Brain pericyte (primary cell): Measurements from ENCODE around the gene DEPDC4.
A peak's percentile ranks its signal among the peaks of the same experiment; 100 is the strongest.
"Not testable (repeated sequence)": the region's sequence is repeated elsewhere in the genome, so short reads cannot be mapped to it uniquely, and the experiment has no call there.

ENCODE experiments used
- DNase-seq: peaks from one replicate; pipeline ENCODE4 v3.0.0-alpha.2; 2012; ENCODE audit warnings: low read depth, low spot score

DEPDC4 gene

GRCh38 chr12:100265107-100265506 is 1.8 kb downstream of the DEPDC4 start:
- not testable (repeated sequence) for DNase-seq

DNA sequence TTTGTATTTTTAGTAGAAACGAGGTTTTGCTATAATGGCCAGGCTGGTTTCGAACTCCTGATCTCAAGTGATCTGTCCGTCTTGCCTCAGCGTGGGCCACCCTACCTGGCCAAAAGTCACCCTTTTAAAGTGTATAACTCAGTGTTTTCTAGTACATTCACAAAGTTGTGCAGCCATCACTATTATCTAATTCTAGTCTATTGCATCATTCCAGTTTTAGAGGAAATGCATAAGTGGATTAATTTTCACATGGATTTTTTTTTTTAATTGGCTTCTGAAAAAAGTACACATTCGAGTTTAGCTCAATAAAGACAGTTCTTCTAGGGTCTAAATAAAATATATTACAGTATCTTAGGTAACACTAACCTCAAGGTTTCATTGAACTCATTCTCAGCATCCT is 3.7 kb downstream of the DEPDC4 start:
- no peak for DNase-seq

GRCh38 chr12:100258127-100258526 is 8.8 kb downstream of the DEPDC4 start:
- no peak for DNase-seq

DNA sequence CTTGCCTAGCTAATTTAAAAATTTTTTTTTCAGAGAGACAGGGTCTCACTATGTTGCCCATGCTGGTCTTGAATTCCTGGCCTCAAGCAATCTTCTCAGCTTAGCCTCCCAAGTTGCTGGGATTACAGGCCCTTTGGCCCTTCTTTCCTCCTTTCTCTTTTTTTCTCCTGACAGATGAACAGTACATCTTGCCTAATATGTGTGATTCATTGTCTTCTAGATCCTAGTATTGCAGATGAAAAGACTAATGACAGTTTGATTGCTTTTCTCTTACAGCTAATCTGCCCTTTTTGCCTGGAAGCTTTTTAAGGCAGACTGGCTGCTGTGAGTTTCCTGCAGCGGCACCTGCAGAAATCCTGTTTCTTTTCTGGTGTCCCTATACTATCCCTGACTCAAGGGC is 12.0 kb downstream of the DEPDC4 start:
- DNase-seq, result no peak

GRCh38 chr12:100253437-100253836 is 13.4 kb downstream of the DEPDC4 start:
- no peak for DNase-seq

DNA sequence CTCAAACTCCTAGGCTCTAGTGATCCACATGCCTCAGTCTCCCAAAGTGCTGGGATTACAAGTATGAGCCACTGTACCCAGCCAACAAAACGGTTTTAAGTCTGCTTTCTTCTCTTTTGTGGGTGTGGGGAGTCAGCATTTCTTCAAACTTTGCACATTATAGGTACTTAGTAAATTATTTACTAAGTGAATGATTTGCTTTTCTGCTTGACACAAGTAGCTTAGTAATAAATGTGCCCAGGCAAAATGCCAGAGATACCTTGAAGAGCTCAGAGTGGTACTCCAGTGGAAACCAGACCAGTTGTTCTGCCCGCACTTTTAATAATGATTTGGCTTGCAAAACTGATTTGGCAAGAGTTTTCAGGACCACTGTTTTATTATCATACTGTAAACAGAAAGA is 15.0 kb downstream of the DEPDC4 start:
- no peak for DNase-seq

DNA sequence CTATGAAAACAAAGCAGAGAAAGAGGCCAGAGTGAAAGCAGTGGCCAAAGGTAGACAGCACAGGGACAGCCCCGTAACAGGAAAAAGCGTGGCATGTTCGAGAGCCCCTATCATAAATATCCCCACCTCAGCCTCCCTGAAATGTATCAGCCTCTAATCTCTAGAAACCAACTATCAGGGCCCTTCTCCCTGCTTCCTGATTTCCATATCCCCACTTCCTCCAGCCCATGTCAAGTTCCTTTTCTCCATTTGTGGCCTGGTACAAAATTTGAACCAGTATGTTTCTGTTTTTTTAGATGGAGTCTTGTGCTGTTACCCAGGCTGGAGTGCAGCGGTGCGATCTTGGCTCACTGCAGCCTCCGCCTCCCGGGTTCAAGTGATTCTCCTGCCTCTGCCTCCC is 16.9 kb downstream of the DEPDC4 start:
- no peak for DNase-seq

DNA sequence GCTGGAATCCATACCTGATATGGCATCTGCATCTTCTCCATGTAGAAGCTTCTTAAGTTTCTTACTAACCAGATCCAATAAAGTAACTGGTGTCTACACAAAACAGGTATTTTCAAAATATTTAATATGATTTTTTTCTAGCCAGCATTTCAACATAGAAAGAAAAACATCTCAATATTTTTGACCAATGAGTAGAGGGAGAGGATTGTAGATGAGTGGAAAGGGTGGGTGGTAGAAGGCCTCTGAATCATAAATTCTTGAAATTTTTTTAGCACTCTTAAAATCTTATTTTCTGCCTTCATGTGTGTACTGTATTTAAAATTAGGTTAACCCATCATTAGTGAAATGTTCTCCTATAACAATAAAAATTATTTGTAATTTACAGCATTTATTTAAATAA is 18.0 kb downstream of the DEPDC4 start:
- no peak for DNase-seq

DNA sequence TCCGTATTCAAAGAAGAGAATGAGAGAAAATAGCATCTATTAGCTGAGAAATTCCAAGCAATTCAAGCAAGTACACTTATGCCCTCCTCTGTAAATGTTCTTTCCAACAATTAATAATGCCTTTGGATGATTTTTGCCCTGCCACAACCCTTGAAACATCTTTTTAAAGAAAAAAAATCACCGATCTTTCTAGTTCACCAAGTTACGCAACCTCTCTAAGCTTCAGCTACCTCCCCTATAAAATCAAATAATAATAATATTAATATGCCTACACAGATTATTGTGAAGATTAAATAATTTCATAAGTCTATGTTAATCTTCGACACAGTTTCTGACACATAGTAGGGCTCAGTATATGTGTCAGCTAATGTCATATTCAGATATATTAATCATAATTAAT is 19.1 kb downstream of the DEPDC4 start:
- no peak for DNase-seq

DNA sequence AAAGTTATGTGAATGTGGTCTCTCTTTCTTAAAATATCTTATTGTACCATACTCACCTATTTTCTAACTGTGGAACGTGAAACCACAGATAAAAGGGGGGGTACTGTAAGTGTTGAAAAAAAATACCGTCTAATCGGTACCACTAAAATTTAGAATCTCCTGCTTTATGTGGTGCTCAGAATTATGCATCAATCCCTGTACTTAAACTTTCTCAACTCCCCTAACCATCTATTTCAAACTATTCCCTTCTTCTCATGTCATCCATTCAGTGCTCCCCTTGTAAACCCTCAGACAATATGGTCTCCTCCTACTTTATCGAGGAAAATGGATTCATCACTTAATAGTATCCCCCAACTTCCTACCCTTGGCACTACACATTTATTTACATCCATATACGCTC is 23.7 kb downstream of the DEPDC4 start:
- DNase-seq, result no peak

GRCh38 chr12:100239589-100239988 is 27.3 kb downstream of the DEPDC4 start:
- no peak for DNase-seq

- no peak for DNase-seq
Observed at GRCh38 chr12:100238801-100239200, 28.1 kb downstream of the DEPDC4 start.

- DNase-seq, result peak; percentile 20
Observed at GRCh38 chr12:100234591-100235304, 32.1 kb downstream of the DEPDC4 start.

DNA sequence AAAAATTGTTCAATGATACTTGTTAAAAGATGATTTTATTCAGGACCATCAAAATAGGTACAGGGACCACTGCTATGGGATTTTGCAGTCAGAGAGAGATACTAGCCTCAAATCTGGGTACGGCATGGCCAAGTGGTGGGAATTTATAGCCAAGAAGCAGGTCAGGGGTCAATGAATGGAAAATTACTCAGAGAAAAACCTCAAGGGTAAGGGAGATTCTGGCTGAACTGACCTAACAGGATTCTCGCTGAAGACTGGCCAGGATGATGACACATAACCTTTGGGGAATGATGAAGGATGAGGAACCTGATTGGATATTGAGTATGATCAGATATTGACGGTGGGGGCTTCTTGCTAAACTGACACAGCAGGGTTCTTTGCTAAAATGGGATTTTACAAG is 32.7 kb downstream of the DEPDC4 start:
- DNase-seq, result no peak

- DNase-seq, result not testable (repeated sequence)
Observed at GRCh38 chr12:100231873-100232272, 35.0 kb downstream of the DEPDC4 start.

DNA sequence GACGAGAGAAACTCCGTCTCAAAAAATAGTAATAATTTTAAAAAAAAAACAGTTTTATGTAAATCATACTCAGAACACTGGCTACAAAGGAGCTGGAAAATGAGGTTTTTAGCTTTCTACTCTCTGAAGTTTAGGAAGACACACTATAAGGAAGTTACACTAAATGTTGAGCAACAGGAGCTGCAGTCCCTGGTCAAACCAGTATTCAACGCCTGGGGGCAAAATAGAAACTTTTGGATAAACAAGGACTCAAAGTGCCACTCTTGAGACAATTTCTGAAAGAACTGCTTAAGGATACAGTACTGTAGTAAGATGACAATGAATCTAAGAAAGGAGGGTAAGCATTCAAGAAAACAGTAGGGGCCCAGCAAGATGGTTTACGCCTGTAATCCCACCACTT is 37.0 kb downstream of the DEPDC4 start:
- no peak for DNase-seq

- DNase-seq, result no peak
Observed at GRCh38 chr12:100229036-100229635, 37.7 kb downstream of the DEPDC4 start.

- DNase-seq, result no peak
Observed at GRCh38 chr12:100225491-100225890, 41.4 kb downstream of the DEPDC4 start.

- not testable (repeated sequence) for DNase-seq
Observed at GRCh38 chr12:100222173-100222572, 44.7 kb downstream of the DEPDC4 start.

DNA sequence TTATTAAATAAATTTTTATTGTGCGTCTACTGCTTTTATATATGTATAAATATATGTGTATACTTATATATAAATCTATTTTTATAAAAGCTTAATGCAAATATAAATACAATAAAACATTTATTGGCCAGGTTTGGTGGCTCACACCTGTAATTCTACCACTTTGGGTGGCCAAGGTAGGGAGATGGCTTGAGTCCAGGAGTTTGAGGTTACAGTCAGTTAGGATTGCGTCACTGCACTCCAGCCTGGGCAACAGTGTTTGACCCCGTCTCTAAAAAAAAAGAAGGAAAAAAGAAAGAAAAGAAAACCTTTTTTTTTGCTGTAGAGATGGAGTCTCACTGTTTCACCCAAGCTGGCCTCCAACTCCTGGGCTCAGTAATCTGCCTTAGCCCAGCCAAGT is 45.4 kb downstream of the DEPDC4 start:
- DNase-seq, result no peak

DNA sequence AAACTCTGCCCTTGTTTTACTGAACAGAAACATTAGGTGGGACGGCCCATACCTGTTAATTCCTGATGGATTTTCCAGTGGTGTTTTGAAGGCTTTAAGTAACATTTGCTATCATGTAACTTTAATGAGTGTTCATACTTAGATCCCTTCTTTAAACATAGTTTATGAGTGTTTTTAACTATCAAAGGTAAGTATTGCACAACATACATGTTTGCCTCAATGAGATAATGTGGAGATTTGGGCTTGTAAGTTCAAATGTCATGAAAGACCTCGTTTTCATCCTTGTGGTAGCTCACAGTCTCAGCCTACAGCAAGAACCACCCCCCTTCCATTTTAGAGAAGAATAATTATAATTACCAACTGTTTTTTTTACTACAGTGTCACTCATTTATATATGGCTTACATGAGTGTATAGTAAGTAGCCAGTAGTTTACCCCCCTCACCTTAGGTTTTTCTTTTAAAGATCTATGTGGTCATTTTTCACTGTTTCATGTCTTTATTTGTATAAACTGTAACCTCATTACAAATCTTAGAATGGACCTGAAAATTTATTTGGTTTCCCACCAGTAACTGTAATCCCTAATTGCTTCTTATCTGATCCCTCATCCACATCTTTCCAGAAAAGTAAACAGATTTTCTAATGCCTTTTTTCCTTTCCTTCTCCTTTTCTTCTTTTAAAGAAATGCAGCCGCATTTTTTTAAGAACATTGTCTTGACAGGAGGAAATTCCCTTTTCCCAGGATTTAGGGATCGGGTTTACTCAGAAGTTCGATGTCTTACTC is 47.4 kb downstream of the DEPDC4 start:
- no peak for DNase-seq

DNA sequence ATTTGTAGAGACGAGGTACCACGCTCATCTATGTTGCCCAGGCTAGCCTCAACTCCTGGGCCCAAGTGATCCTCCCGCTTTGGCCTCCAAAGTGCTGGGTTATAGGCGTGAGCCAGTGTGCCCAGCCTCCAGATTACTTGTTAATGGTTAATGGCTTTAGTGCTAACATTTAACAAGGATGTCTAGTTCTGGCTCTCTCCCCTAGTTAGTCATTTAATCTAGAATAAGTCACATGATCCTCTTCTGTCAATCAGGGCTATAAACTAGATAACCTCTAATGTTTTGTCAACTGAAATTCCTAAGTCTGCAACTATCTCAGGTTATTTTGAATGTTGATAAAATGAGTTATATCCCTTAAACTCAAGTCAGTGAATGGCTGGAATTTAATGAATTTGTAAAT is 50.5 kb downstream of the DEPDC4 start:
- DNase-seq, result no peak

DNA sequence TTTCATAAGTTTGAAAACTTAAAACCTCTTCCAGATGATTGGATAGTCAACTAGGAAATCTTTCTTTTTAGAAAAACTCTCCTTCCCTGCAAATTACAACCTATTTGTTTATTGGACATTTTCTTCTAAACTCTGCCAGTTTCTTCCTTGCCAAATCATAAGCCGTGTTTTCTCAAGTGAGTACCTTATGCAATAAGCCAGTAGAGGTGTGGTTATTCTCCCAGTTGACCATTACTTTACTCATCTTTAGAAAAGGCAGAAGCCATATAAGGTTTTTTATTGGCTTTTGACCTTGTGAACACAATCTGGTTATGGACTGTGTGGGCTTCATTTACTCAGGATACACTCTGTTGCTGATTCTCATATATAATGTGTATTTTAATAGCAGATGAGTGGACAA is 51.7 kb downstream of the DEPDC4 start:
- no peak for DNase-seq
